Effector CD8-positive, alpha-beta T cell (primary cell): ENCODE measurements around the gene TMEM213.

Experiments used
- DNase-seq: peaks from one replicate; lab custom pipeline; 2025; lab: John Stamatoyannopoulos, UW

The TMEM213 gene

GRCh38 chr7:138875794-138876193, 78.0 kb downstream of the TMEM213 start:
- no peak for DNase-seq

GRCh38 chr7:138876326-138876725, 78.5 kb downstream of the TMEM213 start:
- no peak for DNase-seq

GRCh38 chr7:138878051-138878450, 80.3 kb downstream of the TMEM213 start:
- no peak for DNase-seq

GRCh38 chr7:138878856-138879255, 81.1 kb downstream of the TMEM213 start:
- DNase-seq: no peak

GRCh38 chr7:138879356-138879755, 81.6 kb downstream of the TMEM213 start:
- no peak for DNase-seq

- DNase-seq: no peak
Observed at GRCh38 chr7:138880881-138881578, 83.2 kb downstream of the TMEM213 start.

- no peak for DNase-seq
Observed at GRCh38 chr7:138881579-138882188, 83.9 kb downstream of the TMEM213 start.

GRCh38 chr7:138882249-138882648, 84.5 kb downstream of the TMEM213 start:
- DNase-seq: no peak

GRCh38 chr7:138885383-138886147, 87.8 kb downstream of the TMEM213 start:
- DNase-seq: no peak

- no peak for DNase-seq
Observed at GRCh38 chr7:138886501-138886917, 88.7 kb downstream of the TMEM213 start.

GRCh38 chr7:138887085-138887710, 89.4 kb downstream of the TMEM213 start:
- no peak for DNase-seq
